HL-60 (cell line): ENCODE results near the gene OR1D2.
"Not testable (repeated sequence)": the region's sequence is repeated elsewhere in the genome, so short reads cannot be mapped to it uniquely, and the experiment has no call there.

Source experiments
- GABPA ChIP-seq: IDR thresholded peaks from 2 replicates; pipeline ENCODE4 v1.6.1; 2012; ENCODE audit warnings: low read depth
- POLR2AphosphoS5 ChIP-seq: IDR thresholded peaks from 2 replicates; pipeline ENCODE4 v1.6.1; 2012; ENCODE audit warnings: low read depth
- SPI1 ChIP-seq: IDR thresholded peaks from 2 replicates; pipeline ENCODE4 v1.6.1; 2012; ENCODE audit warnings: low read depth, mild to moderate bottlenecking, borderline replicate concordance
- TF ChIP-seq, protein P1 (sequence below): IDR thresholded peaks from one replicate; pipeline ENCODE4 v1.5.1; 2011; ENCODE audit warnings: low read length, control low read depth, inconsistent platforms; ENCODE audit not compliant: insufficient read depth

- peak; percentile 70; the same call in 1 of the 2 replicates for TF ChIP-seq SPI1
- not testable (repeated sequence) for TF ChIP-seq POLR2AphosphoS5, GABPA
- TF ChIP-seq, protein P1, sequence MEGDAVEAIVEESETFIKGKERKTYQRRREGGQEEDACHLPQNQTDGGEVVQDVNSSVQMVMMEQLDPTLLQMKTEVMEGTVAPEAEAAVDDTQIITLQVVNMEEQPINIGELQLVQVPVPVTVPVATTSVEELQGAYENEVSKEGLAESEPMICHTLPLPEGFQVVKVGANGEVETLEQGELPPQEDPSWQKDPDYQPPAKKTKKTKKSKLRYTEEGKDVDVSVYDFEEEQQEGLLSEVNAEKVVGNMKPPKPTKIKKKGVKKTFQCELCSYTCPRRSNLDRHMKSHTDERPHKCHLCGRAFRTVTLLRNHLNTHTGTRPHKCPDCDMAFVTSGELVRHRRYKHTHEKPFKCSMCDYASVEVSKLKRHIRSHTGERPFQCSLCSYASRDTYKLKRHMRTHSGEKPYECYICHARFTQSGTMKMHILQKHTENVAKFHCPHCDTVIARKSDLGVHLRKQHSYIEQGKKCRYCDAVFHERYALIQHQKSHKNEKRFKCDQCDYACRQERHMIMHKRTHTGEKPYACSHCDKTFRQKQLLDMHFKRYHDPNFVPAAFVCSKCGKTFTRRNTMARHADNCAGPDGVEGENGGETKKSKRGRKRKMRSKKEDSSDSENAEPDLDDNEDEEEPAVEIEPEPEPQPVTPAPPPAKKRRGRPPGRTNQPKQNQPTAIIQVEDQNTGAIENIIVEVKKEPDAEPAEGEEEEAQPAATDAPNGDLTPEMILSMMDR = not testable (repeated sequence)
These were observed 39.0 kb downstream of the OR1D2 start for GRCh38 chr17:3065192-3065591.
